C4-2B (cell line): ENCODE data around the gene PROSER3.
"Not testable (repeated sequence)": the region's sequence is repeated elsewhere in the genome, so short reads cannot be mapped to it uniquely, and the experiment has no call there.

Source experiments
- H3K27ac ChIP-seq: fragments of 450-650 bp; 2 replicates; pipeline ENCODE4 v1.5.1; 2017
- ZFX ChIP-seq: fragments of 450-650 bp; IDR thresholded peaks from 2 replicates; pipeline ENCODE4 v1.6.1; 2017
- TF ChIP-seq, protein P1 (sequence below): fragments of 450-650 bp; conservative IDR thresholded peaks from 2 replicates; pipeline ENCODE4 v1.5.1; 2017; ENCODE audit warnings: mild to moderate bottlenecking

Gene PROSER3

DNA sequence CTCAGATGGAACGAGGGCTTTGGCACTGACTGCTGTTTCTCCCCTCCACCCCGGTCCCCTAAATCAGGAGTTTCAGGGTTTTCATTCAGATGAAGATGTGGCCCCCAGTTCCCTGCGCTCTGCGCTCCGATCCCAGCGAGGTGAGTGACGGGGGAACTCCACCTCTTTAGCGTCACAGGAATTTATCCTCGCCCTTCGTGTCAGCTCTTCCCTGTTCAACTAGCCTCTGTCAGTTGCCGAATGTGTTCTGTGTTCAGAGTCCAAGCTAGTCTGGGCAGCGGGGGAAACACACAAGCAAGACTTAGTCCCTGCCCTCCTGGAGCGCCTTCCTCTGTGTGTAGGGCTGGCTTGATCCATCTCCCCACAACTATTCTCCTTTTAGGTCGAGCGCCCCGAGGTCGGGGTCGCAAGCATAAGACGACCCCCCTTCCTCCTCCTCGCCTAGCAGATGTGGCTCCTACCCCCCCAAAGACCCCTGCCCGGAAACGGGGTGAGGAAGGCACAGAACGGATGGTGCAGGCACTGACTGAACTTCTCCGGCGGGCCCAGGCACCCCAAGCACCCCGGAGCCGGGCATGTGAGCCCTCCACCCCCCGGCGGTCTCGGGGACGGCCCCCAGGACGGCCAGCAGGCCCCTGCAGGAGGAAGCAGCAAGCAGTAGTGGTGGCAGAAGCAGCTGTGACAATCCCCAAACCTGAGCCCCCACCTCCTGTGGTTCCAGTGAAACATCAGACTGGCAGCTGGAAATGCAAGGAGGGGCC is 38.4 kb upstream of the PROSER3 start:
- peak overlapping the region; percentile 92 for H3K27ac ChIP-seq
- TF ChIP-seq ZFX: no peak
- TF ChIP-seq, protein P1, sequence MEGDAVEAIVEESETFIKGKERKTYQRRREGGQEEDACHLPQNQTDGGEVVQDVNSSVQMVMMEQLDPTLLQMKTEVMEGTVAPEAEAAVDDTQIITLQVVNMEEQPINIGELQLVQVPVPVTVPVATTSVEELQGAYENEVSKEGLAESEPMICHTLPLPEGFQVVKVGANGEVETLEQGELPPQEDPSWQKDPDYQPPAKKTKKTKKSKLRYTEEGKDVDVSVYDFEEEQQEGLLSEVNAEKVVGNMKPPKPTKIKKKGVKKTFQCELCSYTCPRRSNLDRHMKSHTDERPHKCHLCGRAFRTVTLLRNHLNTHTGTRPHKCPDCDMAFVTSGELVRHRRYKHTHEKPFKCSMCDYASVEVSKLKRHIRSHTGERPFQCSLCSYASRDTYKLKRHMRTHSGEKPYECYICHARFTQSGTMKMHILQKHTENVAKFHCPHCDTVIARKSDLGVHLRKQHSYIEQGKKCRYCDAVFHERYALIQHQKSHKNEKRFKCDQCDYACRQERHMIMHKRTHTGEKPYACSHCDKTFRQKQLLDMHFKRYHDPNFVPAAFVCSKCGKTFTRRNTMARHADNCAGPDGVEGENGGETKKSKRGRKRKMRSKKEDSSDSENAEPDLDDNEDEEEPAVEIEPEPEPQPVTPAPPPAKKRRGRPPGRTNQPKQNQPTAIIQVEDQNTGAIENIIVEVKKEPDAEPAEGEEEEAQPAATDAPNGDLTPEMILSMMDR: no peak

DNA sequence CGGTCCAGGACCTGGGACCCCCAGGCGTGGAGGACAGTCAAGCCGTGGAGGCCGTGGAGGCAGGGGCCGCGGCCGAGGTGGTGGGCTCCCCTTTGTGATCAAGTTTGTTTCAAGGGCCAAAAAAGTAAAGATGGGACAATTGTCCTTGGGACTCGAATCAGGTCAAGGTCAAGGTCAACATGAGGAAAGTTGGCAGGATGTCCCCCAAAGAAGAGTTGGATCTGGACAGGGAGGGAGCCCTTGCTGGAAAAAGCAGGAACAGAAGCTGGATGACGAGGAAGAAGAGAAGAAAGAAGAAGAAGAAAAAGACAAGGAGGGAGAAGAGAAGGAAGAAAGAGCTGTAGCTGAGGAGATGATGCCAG is 37.8 kb upstream of the PROSER3 start:
- no peak overlapping the region for H3K27ac ChIP-seq
- no peak for TF ChIP-seq ZFX

- H3K27ac ChIP-seq: no peak overlapping the region
- TF ChIP-seq, protein P1: no peak
- TF ChIP-seq ZFX: no peak
Measured at GRCh38 chr19:35720648-35721047, 37.3 kb upstream of the PROSER3 start.

DNA sequence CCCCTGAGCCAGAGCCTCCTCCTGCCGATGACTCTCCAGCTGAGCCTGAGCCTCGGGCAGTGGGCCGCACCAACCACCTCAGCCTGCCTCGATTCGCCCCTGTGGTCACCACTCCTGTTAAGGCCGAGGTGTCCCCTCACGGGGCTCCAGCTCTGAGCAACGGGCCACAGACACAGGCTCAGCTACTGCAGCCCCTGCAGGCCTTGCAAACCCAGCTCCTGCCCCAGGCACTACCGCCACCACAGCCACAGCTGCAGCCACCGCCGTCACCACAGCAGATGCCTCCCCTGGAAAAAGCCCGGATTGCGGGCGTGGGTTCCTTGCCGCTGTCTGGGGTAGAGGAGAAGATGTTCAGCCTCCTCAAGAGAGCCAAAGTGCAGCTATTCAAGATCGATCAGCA is 36.6 kb upstream of the PROSER3 start:
- no peak for TF ChIP-seq ZFX
- TF ChIP-seq, protein P1: no peak
- H3K27ac ChIP-seq: no peak overlapping the region

DNA sequence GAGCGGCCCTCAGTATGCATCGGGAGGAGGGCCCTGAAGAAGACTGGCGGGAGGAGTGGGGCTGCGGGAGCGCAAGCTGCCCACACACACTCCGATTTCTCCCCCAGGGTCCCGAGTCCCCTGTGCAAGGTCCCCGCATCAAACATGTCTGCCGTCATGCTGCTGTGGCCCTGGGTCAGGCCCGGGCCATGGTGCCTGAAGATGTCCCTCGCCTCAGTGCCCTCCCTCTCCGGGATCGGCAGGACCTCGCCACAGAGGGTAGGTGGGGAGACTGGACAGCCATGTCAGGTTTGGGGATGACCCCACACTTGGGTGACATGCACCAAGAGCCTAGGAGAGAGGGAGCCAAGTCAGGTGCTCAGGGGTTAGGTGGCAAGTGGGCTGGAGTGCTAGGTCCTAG is 35.5 kb upstream of the PROSER3 start:
- TF ChIP-seq, protein P1: no peak
- no peak for TF ChIP-seq ZFX
- no peak overlapping the region for H3K27ac ChIP-seq

DNA sequence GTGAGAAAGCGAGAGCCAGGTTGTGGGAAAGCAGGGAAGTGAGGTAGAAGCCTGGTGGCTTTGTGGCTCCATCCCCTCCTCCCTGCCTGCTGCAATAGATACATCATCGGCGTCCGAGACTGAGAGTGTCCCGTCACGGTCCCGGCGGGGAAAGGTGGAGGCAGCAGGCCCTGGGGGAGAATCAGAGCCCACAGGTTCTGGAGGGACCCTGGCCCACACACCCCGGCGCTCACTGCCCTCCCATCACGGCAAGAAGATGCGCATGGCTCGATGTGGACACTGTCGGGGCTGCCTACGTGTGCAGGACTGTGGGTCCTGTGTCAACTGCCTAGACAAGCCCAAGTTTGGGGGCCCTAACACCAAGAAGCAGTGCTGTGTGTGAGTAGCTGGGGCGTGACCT is 35.1 kb upstream of the PROSER3 start:
- no peak overlapping the region for H3K27ac ChIP-seq
- TF ChIP-seq, protein P1: no peak
- no peak for TF ChIP-seq ZFX

GRCh38 chr19:35723671-35724070 is 34.3 kb upstream of the PROSER3 start:
- TF ChIP-seq ZFX: no peak
- TF ChIP-seq, protein P1: no peak

DNA sequence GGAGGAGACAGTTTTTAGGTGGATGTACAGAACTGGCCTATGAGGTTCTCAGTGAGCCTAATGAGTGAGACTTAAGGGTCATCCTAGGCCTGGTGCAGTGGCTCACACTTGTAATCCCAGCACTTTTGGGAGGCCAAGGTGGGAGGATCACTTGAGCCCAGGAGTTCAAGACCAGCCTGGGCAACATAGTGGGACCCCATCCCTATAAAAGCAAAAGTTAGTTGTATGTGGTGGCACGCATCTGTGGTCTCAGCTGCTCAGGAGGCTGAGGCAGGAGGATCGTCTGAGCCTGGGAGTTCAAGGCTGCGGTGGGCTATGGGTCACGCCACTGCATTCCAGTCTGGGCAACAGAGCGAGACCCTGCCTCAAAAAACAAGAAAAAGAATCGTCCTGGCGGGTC is 33.8 kb upstream of the PROSER3 start:
- not testable (repeated sequence) for H3K27ac ChIP-seq

More at GRCh38 chr19:35723671-35724070, 34.3 kb upstream of the PROSER3 start:
- H3K27ac ChIP-seq: no peak overlapping the region
